ENCODE measurements around the gene DEPDC5. TPM values are rescaled to one million over a fixed set of nuclear protein-coding genes. Genes with fewer than 3 reads are reported as not detected.

Gene DEPDC5
- total RNA-seq, 4 donors from 2014 or later: 6.6 to 12.2 (median 10.4) TPM

DNA sequence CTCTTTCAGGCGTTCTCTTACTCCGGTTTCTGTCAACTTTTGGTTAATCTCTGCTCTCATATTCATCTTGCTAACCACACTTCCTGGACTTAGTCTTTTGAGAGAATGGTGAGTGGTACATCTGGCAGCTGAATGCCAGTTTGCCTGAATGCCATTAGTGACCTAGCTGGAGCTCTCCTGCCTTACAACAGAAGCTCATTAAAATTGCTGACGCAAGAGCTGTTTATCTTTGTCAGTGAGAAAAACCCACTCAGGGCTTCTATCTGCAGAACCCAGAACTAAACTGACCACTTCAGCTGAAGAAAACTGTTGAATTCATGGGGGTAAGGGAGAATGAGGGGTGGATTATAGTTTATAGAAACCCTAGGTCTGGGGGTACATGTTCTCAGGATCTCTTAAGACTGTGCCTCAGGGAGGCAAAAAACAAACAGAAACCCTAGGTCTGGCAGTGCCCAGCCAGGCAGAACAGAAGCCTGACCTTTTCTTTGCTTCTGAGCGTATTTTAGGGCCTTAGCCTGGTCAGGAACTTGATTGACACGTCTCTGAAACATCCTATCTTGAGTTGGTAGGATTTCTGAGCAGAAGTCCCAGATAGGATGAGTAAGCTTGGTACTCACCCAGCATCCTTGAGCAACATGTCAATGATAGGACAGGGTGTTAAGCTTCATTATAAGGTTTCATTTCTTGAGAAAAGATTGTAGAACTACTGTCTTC lies 137.7 kb downstream of the DEPDC5 start:
- Histone ChIP-seq H3K27ac (no peak overlapping the region), H3K27me3 (no peaks in the 10 kb centered on the region), H3K9me3 (no peaks in the 10 kb centered on the region), H3K36me3 (peaks cover 0 to 25% of the 10 kb centered on the region in 2 donors), H3K4me3 (no peak overlapping the region), H3K4me1 (no peaks in the 10 kb centered on the region)
- in situ Hi-C loops (cut with MboI; ENCODE audit: low sequenced_read_pairs in 4 of 4) (no loop called here), intact Hi-C loops (cut with DNase I; ENCODE audit: low total_unique reads) (no loop called here)
- TF ChIP-seq POLR2A (IDR thresholded peaks at IDR 0.05) (no peak), CTCF (IDR thresholded peaks at IDR 0.05 in 4 of 5, conservative IDR thresholded peaks at IDR 0.05 in 1 of 5) (no peak)
- peak; percentile 92 for ATAC-seq
- peak in 1 of 2 donors; percentile 13 for DNase-seq

GRCh38 chr22:31892080-31892433 lies 138.2 kb downstream of the DEPDC5 start:
- Histone ChIP-seq H3K27me3 (no peaks in the 10 kb centered on the region), H3K4me3 (no peak overlapping the region), H3K9me3 (no peaks in the 10 kb centered on the region), H3K4me1 (no peaks in the 10 kb centered on the region), H3K27ac (no peak overlapping the region), H3K36me3 (peaks cover 0 to 26% of the 10 kb centered on the region in 2 donors)
- no peak for DNase-seq
- in situ Hi-C loops (cut with MboI; ENCODE audit: low sequenced_read_pairs in 4 of 4): no loop called here
- TF ChIP-seq POLR2A (IDR thresholded peaks at IDR 0.05) (no peak), CTCF (IDR thresholded peaks at IDR 0.05 in 4 of 5, conservative IDR thresholded peaks at IDR 0.05 in 1 of 5) (no peak)
- intact Hi-C loops (cut with DNase I; ENCODE audit: low total_unique reads): no loop called here
- ATAC-seq: peak; percentile 57 to 60

- no peak overlapping the region for H3K4me3 ChIP-seq
- no peaks in the 10 kb centered on the region for H3K27me3 ChIP-seq
- intact Hi-C loops (cut with DNase I; ENCODE audit: low total_unique reads): no loop called here
- in situ Hi-C loops (cut with MboI; ENCODE audit: low sequenced_read_pairs in 4 of 4): no loop called here
- H3K36me3 ChIP-seq: peaks cover 0 to 37% of the 10 kb centered on the region in 2 donors
- no peaks in the 10 kb centered on the region for H3K4me1 ChIP-seq
- TF ChIP-seq CTCF (IDR thresholded peaks at IDR 0.05 in 4 of 5, conservative IDR thresholded peaks at IDR 0.05 in 1 of 5) (no peak), POLR2A (IDR thresholded peaks at IDR 0.05) (no peak)
- no peaks in the 10 kb centered on the region for H3K9me3 ChIP-seq
- no peak for ATAC-seq
- no peak for DNase-seq
- H3K27ac ChIP-seq: no peak overlapping the region
Observed at GRCh38 chr22:31893460-31893859, 139.6 kb downstream of the DEPDC5 start.

DNA sequence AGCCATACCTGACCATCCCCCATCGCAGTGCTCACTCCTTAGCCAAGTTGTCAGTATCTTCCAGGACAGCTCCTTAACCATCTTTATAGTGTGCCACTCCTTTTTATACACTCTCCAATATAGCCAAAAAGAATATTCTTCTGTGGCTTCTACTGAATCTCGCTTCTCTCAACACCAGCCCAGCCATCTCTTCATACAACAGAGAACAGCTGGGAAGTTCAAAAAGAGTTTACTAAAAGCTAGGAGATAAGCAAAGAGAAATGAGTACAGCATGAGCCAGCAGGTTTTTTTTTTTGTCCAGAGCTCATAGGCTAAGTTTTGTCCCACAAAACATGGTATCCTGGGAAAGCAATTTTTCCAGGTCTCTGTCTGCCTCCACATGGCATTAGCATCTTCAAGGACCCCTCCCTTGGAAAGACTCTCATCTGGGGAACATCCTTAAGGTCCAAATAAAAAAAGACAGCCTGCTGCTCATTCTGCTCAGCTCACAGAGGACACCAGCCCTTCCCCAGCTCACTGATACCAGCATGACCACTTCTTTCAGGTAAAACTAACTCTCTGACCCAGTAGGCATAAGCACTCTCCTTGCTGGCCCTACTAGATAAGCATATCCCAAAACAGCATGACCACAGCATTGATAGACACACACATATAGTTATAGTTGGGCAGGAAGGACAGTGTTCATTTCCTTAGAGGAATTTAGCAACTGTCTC lies 141.7 kb downstream of the DEPDC5 start:
- in situ Hi-C loops (cut with MboI; ENCODE audit: low sequenced_read_pairs in 4 of 4): no loop called here
- no peak overlapping the region for H3K4me3 ChIP-seq
- no peaks in the 10 kb centered on the region for H3K9me3 ChIP-seq
- ATAC-seq (no peak), DNase-seq (no peak)
- no peaks in the 10 kb centered on the region for H3K27me3 ChIP-seq
- H3K36me3 ChIP-seq: peaks cover 0 to 40% of the 10 kb centered on the region in 2 donors
- H3K4me1 ChIP-seq: no peaks in the 10 kb centered on the region
- no peak overlapping the region for H3K27ac ChIP-seq
- TF ChIP-seq POLR2A (IDR thresholded peaks at IDR 0.05) (no peak), CTCF (IDR thresholded peaks at IDR 0.05 in 4 of 5, conservative IDR thresholded peaks at IDR 0.05 in 1 of 5) (no peak)
- intact Hi-C loops (cut with DNase I; ENCODE audit: low total_unique reads): no loop called here

All from gastrocnemius medialis (tissue), 4 donors.